ENCODE data around the gene LAPTM5.

DNA sequence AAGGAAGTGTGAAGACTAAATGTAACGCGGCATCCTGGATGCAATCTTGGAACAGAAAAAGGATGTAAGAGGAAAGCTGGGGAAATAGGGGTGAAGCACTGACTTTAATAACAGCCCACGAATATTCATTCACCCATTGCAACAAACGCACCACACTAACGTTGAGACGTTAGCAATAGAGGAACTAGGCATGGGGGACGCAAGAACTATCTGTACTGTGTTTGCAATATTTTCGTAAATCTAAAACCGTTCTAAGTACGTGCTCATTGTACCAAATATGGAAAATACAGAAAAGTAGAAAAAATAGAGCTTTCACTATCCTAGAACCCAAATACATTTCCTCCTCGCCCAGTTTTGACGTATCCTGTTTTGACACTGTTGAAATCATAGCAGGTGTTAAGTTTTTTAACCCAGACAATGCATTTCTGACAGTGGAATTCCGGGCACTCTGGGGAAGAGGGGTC, 3.9 kb downstream of the LAPTM5 start:
- TF ChIP-seq CTCF (IDR thresholded peaks at IDR 0.05; ENCODE audit: low read depth, low read length, missing input control), result no peak
- no peak for TF ChIP-seq ATF3 (IDR thresholded peaks at IDR 0.05)
- TF ChIP-seq YY1 (IDR thresholded peaks at IDR 0.05), result no peak
- TF ChIP-seq FOXA1 (IDR thresholded peaks at IDR 0.05), result no peak
- TF ChIP-seq, protein P1, sequence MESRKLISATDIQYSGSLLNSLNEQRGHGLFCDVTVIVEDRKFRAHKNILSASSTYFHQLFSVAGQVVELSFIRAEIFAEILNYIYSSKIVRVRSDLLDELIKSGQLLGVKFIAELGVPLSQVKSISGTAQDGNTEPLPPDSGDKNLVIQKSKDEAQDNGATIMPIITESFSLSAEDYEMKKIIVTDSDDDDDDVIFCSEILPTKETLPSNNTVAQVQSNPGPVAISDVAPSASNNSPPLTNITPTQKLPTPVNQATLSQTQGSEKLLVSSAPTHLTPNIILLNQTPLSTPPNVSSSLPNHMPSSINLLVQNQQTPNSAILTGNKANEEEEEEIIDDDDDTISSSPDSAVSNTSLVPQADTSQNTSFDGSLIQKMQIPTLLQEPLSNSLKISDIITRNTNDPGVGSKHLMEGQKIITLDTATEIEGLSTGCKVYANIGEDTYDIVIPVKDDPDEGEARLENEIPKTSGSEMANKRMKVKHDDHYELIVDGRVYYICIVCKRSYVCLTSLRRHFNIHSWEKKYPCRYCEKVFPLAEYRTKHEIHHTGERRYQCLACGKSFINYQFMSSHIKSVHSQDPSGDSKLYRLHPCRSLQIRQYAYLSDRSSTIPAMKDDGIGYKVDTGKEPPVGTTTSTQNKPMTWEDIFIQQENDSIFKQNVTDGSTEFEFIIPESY (IDR thresholded peaks at IDR 0.05), result no peak
- TF ChIP-seq, protein P2, sequence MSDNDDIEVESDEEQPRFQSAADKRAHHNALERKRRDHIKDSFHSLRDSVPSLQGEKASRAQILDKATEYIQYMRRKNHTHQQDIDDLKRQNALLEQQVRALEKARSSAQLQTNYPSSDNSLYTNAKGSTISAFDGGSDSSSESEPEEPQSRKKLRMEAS (IDR thresholded peaks at IDR 0.05), result no peak
- no peak for TF ChIP-seq HNF4G (IDR thresholded peaks at IDR 0.05)
- no peak for TF ChIP-seq REST (IDR thresholded peaks at IDR 0.05)
- TF ChIP-seq GABPA (IDR thresholded peaks at IDR 0.05 in 1 of 2, conservative IDR thresholded peaks at IDR 0.05 in 1 of 2), result no peak
- TF ChIP-seq TAF1 (conservative IDR thresholded peaks at IDR 0.05), result no peak
- no peak for TF ChIP-seq NR2F2 (IDR thresholded peaks at IDR 0.05)
- no peak for TF ChIP-seq JUND (IDR thresholded peaks at IDR 0.05)
- no peak for TF ChIP-seq HNF4A (conservative IDR thresholded peaks at IDR 0.05)
